Vagina (tissue), 2 donors: ENCODE measurements around the gene PREP. TPM values are rescaled to one million over a fixed set of nuclear protein-coding genes. Genes with fewer than 3 reads are reported as not detected.
"Not testable (repeated sequence)": the region's sequence is repeated elsewhere in the genome, so short reads cannot be mapped to it uniquely, and the experiment has no call there.

Source experiments
- DNase-seq, 2 donors: peaks; one replicate each; pipeline ENCODE4 v3.0.0-alpha.2; 2017; ENCODE audit errors: extremely low spot score in 2 of 2
- H3K27ac ChIP-seq: fragments of 200-600 bp; sonication (generic); one replicate; pipeline ENCODE4 v1.5.1; 2019
- H3K27me3 ChIP-seq: fragments of 200-600 bp; sonication (generic); one replicate; pipeline ENCODE4 v1.5.1; 2019
- H3K36me3 ChIP-seq, 2 donors: fragments of 200-600 bp; sonication (generic); one replicate each; pipeline ENCODE4 v1.5.1; 2017 to 2019
- H3K4me1 ChIP-seq: fragments of 200-600 bp; sonication (generic); one replicate; pipeline ENCODE4 v1.5.1; 2019
- H3K4me3 ChIP-seq, 2 donors: fragments of 200-600 bp; sonication (generic); 1 replicate in 1 of 2; 2 replicates in 1 of 2; pipeline ENCODE4 v1.5.1; 2016 to 2019
- H3K9me3 ChIP-seq: fragments of 200-600 bp; sonication (generic); one replicate; pipeline ENCODE4 v1.5.1; 2019
- POLR2A ChIP-seq, 2 donors: fragments of 450-650 bp; IDR thresholded peaks; one replicate each; pipeline ENCODE4 v1.6.1; 2017; ENCODE audit warnings: antibody characterized with exemption in 2 of 2, mild to moderate bottlenecking in 2 of 2, moderate library complexity in 2 of 2
- POLR2AphosphoS5 ChIP-seq, 2 donors: sonication (generic); formaldehyde crosslinking; IDR thresholded peaks; one replicate each; pipeline ENCODE4 v1.9.0; 2017; ENCODE audit warnings: antibody characterized with exemption in 2 of 2, mild to moderate bottlenecking in 2 of 2, low read depth in 1 of 2; ENCODE audit not compliant: insufficient read depth in 1 of 2
- intact Hi-C: fragments of 100-400 bp; cut with DNase I; formaldehyde crosslinking; loops from one replicate; pipeline ENCODE4 v1.15.1; 2023
- total RNA-seq: library from RNA; depleted of rRNA; stranded (reverse); fragments of >200 nt; gene quantifications from one replicate; pipeline ENCODE4 v1.2.3, GENCODE V29; 2016
- TF ChIP-seq, protein P1 (sequence below), 3 experiments: fragments of 450-650 bp in 2 of 3; fragments of 200-600 bp in 1 of 3; sonication (generic) in 1 of 3; IDR thresholded peaks; one replicate each; pipeline ENCODE4 v1.5.1; 2017 to 2019; ENCODE audit warnings: antibody characterized with exemption in 3 of 3, mild to moderate bottlenecking in 2 of 3, moderate library complexity in 2 of 3

The PREP gene
- total RNA-seq, 1 donor from 2014 or later, result 19.2 TPM

DNA sequence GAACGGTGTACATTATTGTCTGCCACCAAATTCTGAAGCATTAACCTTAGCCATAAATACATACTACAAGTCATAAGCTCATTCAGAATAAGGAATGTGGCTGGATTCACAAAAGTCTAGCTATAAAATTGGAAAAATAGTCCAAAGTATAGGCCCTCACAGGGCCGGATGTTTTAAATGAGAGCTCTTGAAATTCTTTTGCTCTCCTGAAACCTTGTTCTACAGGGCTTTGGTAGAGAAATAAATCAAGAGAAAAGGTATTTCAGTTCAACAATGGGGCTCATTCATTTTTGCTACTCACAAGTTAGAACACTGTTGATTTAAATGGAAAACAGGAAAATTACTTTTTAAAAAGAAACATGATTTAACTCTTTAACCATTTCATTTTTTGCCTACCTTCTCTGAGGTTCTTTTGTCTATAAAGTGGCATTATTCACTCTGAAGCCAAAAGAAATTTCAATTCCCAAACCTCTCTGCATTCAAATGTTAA, 58.0 kb downstream of the PREP start:
- H3K9me3 ChIP-seq, result no peaks in the 10 kb centered on the region
- DNase-seq, result no peak
- no peak overlapping the region for H3K4me3 ChIP-seq
- TF ChIP-seq POLR2A (IDR thresholded peaks at IDR 0.05), result no peak
- TF ChIP-seq, protein P1, sequence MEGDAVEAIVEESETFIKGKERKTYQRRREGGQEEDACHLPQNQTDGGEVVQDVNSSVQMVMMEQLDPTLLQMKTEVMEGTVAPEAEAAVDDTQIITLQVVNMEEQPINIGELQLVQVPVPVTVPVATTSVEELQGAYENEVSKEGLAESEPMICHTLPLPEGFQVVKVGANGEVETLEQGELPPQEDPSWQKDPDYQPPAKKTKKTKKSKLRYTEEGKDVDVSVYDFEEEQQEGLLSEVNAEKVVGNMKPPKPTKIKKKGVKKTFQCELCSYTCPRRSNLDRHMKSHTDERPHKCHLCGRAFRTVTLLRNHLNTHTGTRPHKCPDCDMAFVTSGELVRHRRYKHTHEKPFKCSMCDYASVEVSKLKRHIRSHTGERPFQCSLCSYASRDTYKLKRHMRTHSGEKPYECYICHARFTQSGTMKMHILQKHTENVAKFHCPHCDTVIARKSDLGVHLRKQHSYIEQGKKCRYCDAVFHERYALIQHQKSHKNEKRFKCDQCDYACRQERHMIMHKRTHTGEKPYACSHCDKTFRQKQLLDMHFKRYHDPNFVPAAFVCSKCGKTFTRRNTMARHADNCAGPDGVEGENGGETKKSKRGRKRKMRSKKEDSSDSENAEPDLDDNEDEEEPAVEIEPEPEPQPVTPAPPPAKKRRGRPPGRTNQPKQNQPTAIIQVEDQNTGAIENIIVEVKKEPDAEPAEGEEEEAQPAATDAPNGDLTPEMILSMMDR (IDR thresholded peaks at IDR 0.05), result no peak
- no peak for TF ChIP-seq POLR2AphosphoS5 (IDR thresholded peaks at IDR 0.05; ENCODE audit: insufficient read depth in 1 of 2, low read depth in 1 of 2)
- H3K4me1 ChIP-seq, result no peaks in the 10 kb centered on the region
- intact Hi-C loops, result no loop called here
- no peak overlapping the region for H3K27ac ChIP-seq
- H3K27me3 ChIP-seq, result no peaks in the 10 kb centered on the region
- peaks cover 0 to 6% of the 10 kb centered on the region in 2 donors for H3K36me3 ChIP-seq

DNA sequence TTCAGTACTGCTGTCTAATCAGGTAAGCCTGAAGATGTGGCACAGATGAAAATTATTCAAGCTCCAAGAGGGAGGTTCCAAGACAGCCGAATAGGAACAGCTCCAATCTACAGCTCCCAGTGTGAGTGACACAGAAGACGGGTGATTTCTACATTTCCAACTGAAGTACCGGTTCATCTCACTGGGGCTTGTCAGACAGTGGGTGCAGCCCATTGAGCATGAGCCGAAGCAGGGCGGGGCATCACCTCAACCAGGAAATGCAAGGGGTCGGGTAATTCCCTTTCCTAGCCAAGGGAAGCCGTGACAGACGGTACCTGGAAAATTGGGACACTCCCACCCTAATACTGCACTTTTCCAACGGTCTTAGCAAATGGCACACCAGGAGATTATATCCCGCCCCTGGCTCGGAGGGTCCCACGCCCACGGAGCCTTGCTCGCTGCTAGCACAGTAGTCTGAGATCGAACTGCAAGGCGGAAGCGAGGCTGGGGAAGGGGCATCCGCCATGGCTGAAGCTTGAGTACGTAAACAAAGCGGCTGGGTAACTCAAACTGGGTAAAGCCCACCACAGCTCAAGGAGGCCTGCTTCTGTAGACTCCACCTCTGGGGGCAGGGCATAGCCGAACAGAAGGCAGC, 64.4 kb downstream of the PREP start:
- H3K9me3 ChIP-seq, H3K36me3 ChIP-seq, DNase-seq, H3K27me3 ChIP-seq, intact Hi-C loops, H3K4me1 ChIP-seq, H3K4me3 ChIP-seq, H3K27ac ChIP-seq: not testable (repeated sequence)

DNA sequence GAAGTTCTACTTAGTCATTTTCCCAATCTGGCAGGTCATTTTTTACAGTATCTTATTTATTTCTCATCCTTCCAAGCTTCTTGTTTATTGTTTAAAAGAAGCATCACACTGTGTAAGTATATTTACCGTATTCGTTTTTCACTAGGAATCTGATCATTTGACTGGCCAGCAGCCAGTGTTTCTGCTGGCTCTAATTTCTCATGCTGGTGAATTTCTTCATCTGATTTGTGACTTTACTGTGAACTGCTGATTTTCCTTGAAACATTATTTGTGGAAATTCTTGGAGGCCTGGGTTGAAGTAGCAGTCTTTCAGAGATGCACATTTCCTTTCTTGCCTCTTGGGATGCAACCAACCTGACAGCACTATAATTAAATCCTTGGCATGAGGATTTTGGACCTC, 65.9 kb downstream of the PREP start:
- Histone ChIP-seq H3K27me3 (no peaks in the 10 kb centered on the region), H3K9me3 (no peaks in the 10 kb centered on the region), H3K4me1 (no peaks in the 10 kb centered on the region), H3K36me3 (no peaks in the 10 kb centered on the region), H3K27ac (no peak overlapping the region), H3K4me3 (no peak overlapping the region)
- no peak for TF ChIP-seq POLR2AphosphoS5 (IDR thresholded peaks at IDR 0.05; ENCODE audit: insufficient read depth in 1 of 2, low read depth in 1 of 2)
- TF ChIP-seq POLR2A (IDR thresholded peaks at IDR 0.05), result no peak
- TF ChIP-seq, protein P1 (IDR thresholded peaks at IDR 0.05), result no peak
- DNase-seq, result no peak
- intact Hi-C loops, result no loop called here

DNA sequence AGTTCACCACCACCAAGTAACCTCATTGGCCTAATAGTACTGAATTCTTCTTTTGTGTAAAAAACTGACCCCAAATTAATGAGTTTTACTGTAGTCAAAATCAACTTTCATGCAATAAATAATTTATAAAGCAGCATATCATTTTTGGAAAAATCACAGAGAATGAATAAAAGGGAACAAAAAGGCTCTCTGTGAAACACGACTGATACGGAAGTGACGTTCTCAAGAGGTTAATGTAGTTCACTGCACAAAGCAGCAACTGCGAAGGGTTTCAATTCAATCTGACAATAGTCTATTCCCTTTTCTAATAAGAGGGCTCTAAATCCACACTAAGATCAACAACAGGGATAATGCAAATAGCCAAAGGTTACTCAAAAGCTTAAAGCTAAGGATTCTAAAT, 70.3 kb downstream of the PREP start:
- no peak overlapping the region for H3K4me3 ChIP-seq
- intact Hi-C loops, result no loop called here

DNA sequence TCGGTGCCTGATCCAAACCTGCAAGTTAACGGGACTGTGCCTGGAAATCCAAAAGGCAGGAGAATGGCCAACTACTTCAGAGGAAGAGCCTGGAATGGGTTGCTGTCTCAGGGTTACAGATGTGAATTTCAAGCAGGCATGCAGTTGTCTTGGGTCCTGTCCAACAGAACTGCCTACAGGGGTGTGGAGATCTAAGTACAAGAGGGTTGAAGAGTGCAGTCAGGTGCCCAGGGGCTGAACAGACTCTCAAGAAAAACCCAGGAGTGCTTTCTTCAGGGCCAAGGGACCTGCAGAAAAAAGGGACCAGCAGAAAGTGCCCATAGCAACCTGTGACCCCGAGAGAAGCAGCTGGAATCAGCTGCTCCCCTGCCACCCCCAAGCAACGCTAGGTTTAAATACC, 71.0 kb downstream of the PREP start:
- intact Hi-C loops, result no loop called here
- no peak for TF ChIP-seq POLR2AphosphoS5 (IDR thresholded peaks at IDR 0.05; ENCODE audit: insufficient read depth in 1 of 2, low read depth in 1 of 2)
- TF ChIP-seq, protein P1 (IDR thresholded peaks at IDR 0.05), result no peak
- no peak for TF ChIP-seq POLR2A (IDR thresholded peaks at IDR 0.05)
- no peaks in the 10 kb centered on the region for H3K4me1 ChIP-seq
- H3K27me3 ChIP-seq, result no peaks in the 10 kb centered on the region
- no peak overlapping the region for H3K4me3 ChIP-seq
- no peak overlapping the region for H3K27ac ChIP-seq
- H3K36me3 ChIP-seq, result peaks cover 0 to 6% of the 10 kb centered on the region in 2 donors
- H3K9me3 ChIP-seq, result no peaks in the 10 kb centered on the region
- no peak for DNase-seq

More for the DNA sequence above, 70.3 kb downstream of the PREP start:
- Histone ChIP-seq H3K9me3 (no peaks in the 10 kb centered on the region), H3K4me1 (no peaks in the 10 kb centered on the region), H3K27ac (no peak overlapping the region), H3K36me3 (peaks cover 0 to 6% of the 10 kb centered on the region in 2 donors), H3K27me3 (no peaks in the 10 kb centered on the region)
- TF ChIP-seq POLR2AphosphoS5 (IDR thresholded peaks at IDR 0.05; ENCODE audit: insufficient read depth in 1 of 2, low read depth in 1 of 2) (no peak), POLR2A (IDR thresholded peaks at IDR 0.05) (no peak)
- TF ChIP-seq, protein P1 (IDR thresholded peaks at IDR 0.05), result no peak
- DNase-seq, result no peak
